Astrocyte (in vitro differentiated cells and primary cell): Measurements from ENCODE around the gene ZNF692.

Experiments
- EZH2 ChIP-seq: IDR thresholded peaks from 2 replicates; pipeline ENCODE4 v1.6.1; 2012; ENCODE audit warnings: mild to moderate bottlenecking, low read length, inconsistent platforms; ENCODE audit not compliant: insufficient read depth
- TF ChIP-seq, protein P1 (sequence below): IDR thresholded peaks from 2 replicates; pipeline ENCODE4 v1.5.1; 2011; ENCODE audit warnings: low read depth, mild to moderate bottlenecking, inconsistent platforms, low read length, moderate library complexity; ENCODE audit not compliant: insufficient read depth

DNA sequence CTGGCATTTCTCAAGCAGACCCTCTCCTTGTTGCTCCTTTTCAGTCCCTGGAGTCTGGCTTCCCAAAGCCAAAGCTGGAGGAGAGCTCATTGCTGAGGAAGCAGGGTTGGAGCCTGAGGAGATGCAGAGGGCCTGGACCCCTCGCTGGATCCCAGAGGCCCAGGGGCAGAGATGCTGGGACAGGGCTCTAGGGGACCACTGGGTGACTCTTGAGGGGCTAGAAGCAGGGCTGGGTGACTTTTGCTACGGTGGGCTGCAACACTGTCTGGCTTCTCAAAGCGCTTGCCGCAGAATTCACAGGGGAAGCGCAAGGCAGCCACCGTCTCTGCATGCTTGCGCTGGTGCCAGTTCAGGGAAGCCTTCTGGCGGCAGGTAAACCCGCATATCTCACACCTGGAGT lies 8.8 kb downstream of the ZNF692 start:
- TF ChIP-seq, protein P1, sequence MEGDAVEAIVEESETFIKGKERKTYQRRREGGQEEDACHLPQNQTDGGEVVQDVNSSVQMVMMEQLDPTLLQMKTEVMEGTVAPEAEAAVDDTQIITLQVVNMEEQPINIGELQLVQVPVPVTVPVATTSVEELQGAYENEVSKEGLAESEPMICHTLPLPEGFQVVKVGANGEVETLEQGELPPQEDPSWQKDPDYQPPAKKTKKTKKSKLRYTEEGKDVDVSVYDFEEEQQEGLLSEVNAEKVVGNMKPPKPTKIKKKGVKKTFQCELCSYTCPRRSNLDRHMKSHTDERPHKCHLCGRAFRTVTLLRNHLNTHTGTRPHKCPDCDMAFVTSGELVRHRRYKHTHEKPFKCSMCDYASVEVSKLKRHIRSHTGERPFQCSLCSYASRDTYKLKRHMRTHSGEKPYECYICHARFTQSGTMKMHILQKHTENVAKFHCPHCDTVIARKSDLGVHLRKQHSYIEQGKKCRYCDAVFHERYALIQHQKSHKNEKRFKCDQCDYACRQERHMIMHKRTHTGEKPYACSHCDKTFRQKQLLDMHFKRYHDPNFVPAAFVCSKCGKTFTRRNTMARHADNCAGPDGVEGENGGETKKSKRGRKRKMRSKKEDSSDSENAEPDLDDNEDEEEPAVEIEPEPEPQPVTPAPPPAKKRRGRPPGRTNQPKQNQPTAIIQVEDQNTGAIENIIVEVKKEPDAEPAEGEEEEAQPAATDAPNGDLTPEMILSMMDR: no peak
- TF ChIP-seq EZH2: no peak
